Upper lobe of left lung (tissue), 6 donors: ENCODE data around the gene AKT1S1. TPM values are rescaled to one million over a fixed set of nuclear protein-coding genes. Genes with fewer than 3 reads are reported as not detected.
A peak's percentile ranks its signal among the peaks of the same experiment; 100 is the strongest.

Experiments used
- ATAC-seq, 2 donors: fragments of 200-7000 bp; cut with Tn5 transposase; one replicate each; pipeline ENCODE4 v1.9.1; 2022; ENCODE audit warnings: mild to moderate bottlenecking in 2 of 2, moderate library complexity in 2 of 2; ENCODE audit not compliant: low FRiP score in 2 of 2
- DNase-seq, 2 donors: peaks; one replicate each; pipeline ENCODE4 v3.0.0-alpha.2; 2019 to 2020
- H3K27ac ChIP-seq, 4 donors: fragments of 200-600 bp; sonication (generic); one replicate each; pipeline ENCODE4 v1.5.1; 2016 to 2019
- H3K27me3 ChIP-seq, 4 donors: fragments of 200-600 bp; sonication (generic); one replicate each; pipeline ENCODE4 v1.5.1; 2017 to 2019
- H3K36me3 ChIP-seq, 4 donors: fragments of 200-600 bp; sonication (generic); one replicate each; pipeline ENCODE4 v1.5.1; 2016 to 2019
- H3K4me1 ChIP-seq, 4 donors: fragments of 200-600 bp; sonication (generic); one replicate each; pipeline ENCODE4 v1.5.1; 2018 to 2019
- H3K4me3 ChIP-seq, 4 donors: fragments of 200-600 bp; sonication (generic); one replicate each; pipeline ENCODE4 v1.5.1; 2017 to 2019; ENCODE audit warnings: mild to moderate bottlenecking in 2 of 4, moderate library complexity in 1 of 4
- H3K9me3 ChIP-seq, 4 donors: fragments of 200-600 bp; sonication (generic); one replicate each; pipeline ENCODE4 v1.5.1; 2018 to 2019
- CTCF ChIP-seq, 6 experiments: fragments of 450-650 bp in 4 of 6; fragments of 200-600 bp in 2 of 6; sonication (generic) in 2 of 6; IDR thresholded peaks; one replicate each; pipeline ENCODE4 v1.5.1; 2016 to 2019; ENCODE audit warnings: antibody characterized with exemption in 6 of 6
- EP300 ChIP-seq, 4 donors: sonication (generic); formaldehyde crosslinking; IDR thresholded peaks; one replicate each; pipeline ENCODE4 v1.5.1; 2017; ENCODE audit warnings: antibody characterized with exemption in 4 of 4, control low read depth in 2 of 4
- POLR2A ChIP-seq, 4 donors: fragments of 450-650 bp; IDR thresholded peaks; one replicate each; pipeline ENCODE4 v1.5.1; 2016 to 2017; ENCODE audit warnings: antibody characterized with exemption in 4 of 4, mild to moderate bottlenecking in 2 of 4
- POLR2AphosphoS5 ChIP-seq, 2 donors: sonication (generic); formaldehyde crosslinking; IDR thresholded peaks; one replicate each; pipeline ENCODE4 v1.5.1; 2017; ENCODE audit warnings: antibody characterized with exemption in 2 of 2
- WGBS, 2 donors: methylation state at CpG; one replicate each; pipeline ENCODE4 v1.1.5; 2017 to 2018; 5-methylcytosine and 5-hydroxymethylcytosine counted together
- total RNA-seq, 6 donors: library from RNA; depleted of rRNA in 4 of 6; stranded (reverse); fragments of >200 nt in 4 of 6; gene quantifications; one replicate each; pipeline versions ENCODE4 v1.1.0 to v1.2.1, GENCODE V29; 2016 to 2021
- donor health status: DM: no; HTN: no; CAD: no; lungs with moderate emphysema.
- donor health status: DM: no; HTN: yes; CAD: no; lungs with severe emphysema.

Gene AKT1S1
- total RNA-seq, 6 donors from 2014 or later: 11.8 to 35.5 (median 25.7) TPM

DNA sequence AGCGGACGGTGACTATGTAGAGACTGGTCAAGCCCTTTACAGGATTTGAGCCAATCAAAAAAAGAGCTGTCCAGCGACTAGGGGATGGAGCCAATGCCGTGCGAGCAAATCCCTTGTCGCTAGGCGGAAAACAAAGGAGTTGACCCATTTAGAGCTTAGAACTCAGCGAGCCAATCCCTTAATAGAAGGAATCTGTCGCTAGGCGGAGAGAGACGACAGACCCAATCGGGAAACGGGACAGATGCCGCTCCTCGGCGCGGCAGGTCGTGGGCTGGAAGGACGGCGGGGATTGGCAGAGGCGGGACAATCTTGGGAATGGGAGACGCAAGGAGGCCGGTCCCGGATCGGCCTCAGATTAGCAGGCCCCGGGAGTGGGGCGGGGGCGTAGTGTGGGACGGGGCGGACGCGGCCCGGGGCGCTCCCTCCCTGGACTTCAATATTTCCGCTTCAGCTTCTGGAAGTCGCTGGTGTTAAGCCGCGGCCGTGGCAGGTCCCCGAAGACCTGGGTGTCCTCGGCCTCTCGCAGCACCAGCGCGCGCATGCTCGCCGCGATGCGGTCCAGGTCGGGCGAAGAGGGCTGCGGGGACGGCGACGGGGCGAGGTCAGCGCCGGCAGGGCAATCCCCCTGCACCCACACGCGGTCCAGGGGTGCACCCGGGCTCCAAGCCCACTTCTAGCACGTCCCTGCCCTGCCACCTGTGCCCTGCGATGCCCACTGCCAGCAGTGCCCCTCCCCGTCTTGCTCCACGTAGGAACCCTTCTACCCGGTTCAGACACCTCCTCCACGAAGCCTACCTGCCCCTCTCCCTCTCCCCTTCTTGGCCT, 7.5 kb downstream of the AKT1S1 start:
- H3K36me3 ChIP-seq: peaks cover 0 to 19% (median 7%) of the 10 kb centered on the region in 4 donors
- TF ChIP-seq POLR2A (IDR thresholded peaks at IDR 0.05) (peak in 2 of 4 donors; percentile 87 to 89), EP300 (IDR thresholded peaks at IDR 0.05) (no peak), POLR2AphosphoS5 (IDR thresholded peaks at IDR 0.05) (peak; percentile 72 to 83), CTCF (IDR thresholded peaks at IDR 0.05) (peak in 2 of 6 experiments; percentile 25 to 33)
- peak overlapping the region; percentile 17 to 78 (median 53) for H3K4me3 ChIP-seq
- no peaks in the 10 kb centered on the region for H3K9me3 ChIP-seq
- WGBS, 2 donors: 0 to 1% methylated on average over 17 to 39 of the region's 67 CpGs
- peak overlapping the region; percentile 88 to 94 (median 93) for H3K27ac ChIP-seq
- peaks cover 43 to 60% (median 47%) of the 10 kb centered on the region in 4 donors for H3K4me1 ChIP-seq
- ATAC-seq (peak; percentile 89 to 93), DNase-seq (peak; percentile 95)
- H3K27me3 ChIP-seq: no peaks in the 10 kb centered on the region

DNA sequence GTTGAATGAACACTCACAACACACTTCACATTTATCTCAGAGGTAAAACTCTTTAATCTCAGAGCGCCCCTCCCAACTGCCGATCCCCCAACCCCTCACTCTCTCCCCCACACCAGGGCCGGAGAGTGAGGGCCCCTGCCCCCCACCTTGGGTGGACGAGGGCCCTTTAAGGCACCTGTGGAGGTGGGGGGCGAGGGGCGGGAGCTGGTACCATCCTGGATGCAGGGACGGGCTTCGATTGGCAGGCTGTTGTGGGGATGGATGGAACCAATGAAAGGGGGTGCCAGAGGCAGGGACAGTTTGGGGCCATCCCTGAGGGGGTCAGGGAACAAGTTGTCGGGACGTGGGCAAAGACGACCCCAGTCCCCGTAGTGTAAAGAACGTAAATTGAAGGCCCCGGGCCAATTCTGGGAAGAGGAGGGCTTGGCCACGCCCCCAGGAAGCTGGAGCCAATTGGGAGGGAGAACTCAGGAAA, 8.1 kb downstream of the AKT1S1 start:
- TF ChIP-seq CTCF (IDR thresholded peaks at IDR 0.05): no peak
- peak in 1 of 2 donors; percentile 30 for TF ChIP-seq POLR2AphosphoS5 (IDR thresholded peaks at IDR 0.05)
- no peak for TF ChIP-seq POLR2A (IDR thresholded peaks at IDR 0.05)
- Histone ChIP-seq H3K9me3 (no peaks in the 10 kb centered on the region), H3K4me1 (peaks cover 44 to 53% (median 47%) of the 10 kb centered on the region in 4 donors), H3K4me3 (peak overlapping the region in 3 of 4 donors; percentile 53 to 78 (median 53)), H3K27ac (peak overlapping the region; percentile 88 to 94 (median 93)), H3K27me3 (no peaks in the 10 kb centered on the region), H3K36me3 (peaks cover 0 to 26% (median 10%) of the 10 kb centered on the region in 4 donors)
- DNase-seq: peak in 1 of 2 donors; percentile 76
- 3% methylated on average over 15 of the region's 15 CpGs for WGBS, 2 donors
- peak; percentile 0 to 2 for ATAC-seq

- Histone ChIP-seq H3K4me3 (peak within 1 kb of the TSS; percentile 66 to 89 (median 82)), H3K4me1 (peaks cover 44 to 51% (median 47%) of the 10 kb centered on the region in 4 donors), H3K27ac (peak within 1 kb of the TSS; percentile 88 to 94 (median 93)), H3K27me3 (no peaks in the 10 kb centered on the region), H3K36me3 (peaks cover 0 to 37% (median 24%) of the 10 kb centered on the region in 4 donors), H3K9me3 (no peaks in the 10 kb centered on the region)
- DNase-seq (peak; percentile 89 to 97), ATAC-seq (peak; percentile 85 to 86)
- 1% methylated on average over 35 to 42 of the region's 65 CpGs for WGBS, 2 donors
- TF ChIP-seq EP300 (IDR thresholded peaks at IDR 0.05): peak in 1 of 4 donors; percentile 50
- peak in 3 of 4 donors; percentile 33 to 87 (median 75) for TF ChIP-seq POLR2A (IDR thresholded peaks at IDR 0.05)
- peak; percentile 91 to 95 for TF ChIP-seq POLR2AphosphoS5 (IDR thresholded peaks at IDR 0.05)
- TF ChIP-seq CTCF (IDR thresholded peaks at IDR 0.05): peak in 2 of 6 experiments; percentile 13 to 18
Measured at GRCh38 chr19:49866933-49867782, 10.0 kb downstream of the AKT1S1 start, which contains the start of gene PNKP. Gene PNKP, minus strand, starts transcription at chr19:49867576. Its CDS starts 372 bp downstream, at chr19:49867204.

GRCh38 chr19:49864890-49865289, 12.3 kb downstream of the AKT1S1 start:
- Histone ChIP-seq H3K4me3 (no peak overlapping the region), H3K27ac (peak overlapping the region in 2 of 4 donors; percentile 53 to 94), H3K4me1 (peaks cover 32 to 44% (median 42%) of the 10 kb centered on the region in 4 donors), H3K9me3 (no peaks in the 10 kb centered on the region), H3K36me3 (peaks cover 7 to 51% (median 41%) of the 10 kb centered on the region in 4 donors), H3K27me3 (no peaks in the 10 kb centered on the region)
- no peak for ATAC-seq
- DNase-seq: peak in 1 of 2 donors; percentile 52
- 94 to 95% methylated on average over 13 of the region's 13 CpGs for WGBS, 2 donors
- TF ChIP-seq CTCF (IDR thresholded peaks at IDR 0.05) (no peak), EP300 (IDR thresholded peaks at IDR 0.05) (no peak), POLR2AphosphoS5 (IDR thresholded peaks at IDR 0.05) (no peak), POLR2A (IDR thresholded peaks at IDR 0.05) (no peak)
